ENCODE results near the gene FGF8.

- no peak for TF ChIP-seq REST (IDR thresholded peaks at IDR 0.05)
- TF ChIP-seq YY1 (IDR thresholded peaks at IDR 0.05): no peak
- TF ChIP-seq CTCF (IDR thresholded peaks at IDR 0.05; ENCODE audit: low read depth, low read length, missing input control): no peak
- TF ChIP-seq NR2F2 (IDR thresholded peaks at IDR 0.05): no peak
- TF ChIP-seq ZBTB33 (IDR thresholded peaks at IDR 0.05): no peak
Measured at GRCh38 chr10:101774589-101775272, 1.2 kb downstream of the FGF8 start.

Measured in liver (tissue), 3 donors.